Ovary (tissue), 9 donors: Measurements from ENCODE around the gene LRRTM3. TPM values are rescaled to one million over a fixed set of nuclear protein-coding genes. Genes with fewer than 3 reads are reported as not detected.

Experiments
- DNase-seq, 5 donors: peaks; one replicate each; pipeline ENCODE4 v3.0.0-alpha.2; 2019 to 2020
- H3K27ac ChIP-seq, 2 donors: fragments of 200-600 bp; one replicate each; pipeline versions ENCODE4 v1.5.1 to v1.8.0; 2019 to 2022
- H3K27me3 ChIP-seq: fragments of 200-600 bp; one replicate; pipeline ENCODE4 v1.8.0; 2022
- H3K36me3 ChIP-seq: fragments of 200-600 bp; sonication (generic); one replicate; pipeline ENCODE4 v1.5.1; 2019
- H3K4me1 ChIP-seq: one replicate; pipeline ENCODE4 v1.8.1; 2013; ENCODE audit warnings: mild to moderate bottlenecking, moderate library complexity; ENCODE audit not compliant: insufficient read depth
- H3K4me3 ChIP-seq: fragments of 200-600 bp; sonication (generic); one replicate; pipeline ENCODE4 v1.5.1; 2017
- H3K9me3 ChIP-seq, 2 donors: fragments of 200-600 bp in 1 of 2; sonication (generic) in 1 of 2; one replicate each; pipeline versions ENCODE4 v1.5.1 to v1.8.1; 2013 to 2019; ENCODE audit warnings: mild to moderate bottlenecking in 1 of 2, moderate library complexity in 1 of 2
- CTCF ChIP-seq, 3 donors: fragments of 450-650 bp in 2 of 3; fragments of 200-600 bp in 1 of 3; IDR thresholded peaks; one replicate each; pipeline versions ENCODE4 v1.5.1 to v1.8.0; 2016 to 2022; ENCODE audit warnings: antibody characterized with exemption in 3 of 3, mild to moderate bottlenecking in 1 of 3
- EP300 ChIP-seq: sonication (generic); formaldehyde crosslinking; IDR thresholded peaks from one replicate; pipeline ENCODE4 v1.6.1; 2017; ENCODE audit warnings: antibody characterized with exemption
- POLR2A ChIP-seq: fragments of 450-650 bp; IDR thresholded peaks from one replicate; pipeline ENCODE4 v1.6.1; 2017; ENCODE audit warnings: antibody characterized with exemption, mild to moderate bottlenecking, moderate library complexity
- WGBS, 3 donors: extraction: QIAGEN DNeasy Blood & Tissue Kit in 1 of 3; methylation state at CpG; one replicate each; pipeline versions ENCODE4 v1.1.5 to v1.1.7; 2013 to 2017; 5-methylcytosine and 5-hydroxymethylcytosine counted together
- intact Hi-C, 4 donors: fragments of 100-400 bp; cut with DNase I; formaldehyde crosslinking; loops; one replicate each; pipeline versions ENCODE4 v1.11.0 to v1.15.1; 2022 to 2023
- polyA plus RNA-seq, 2 donors: library from polyadenylated mRNA; stranded (reverse); fragments of 200-250 nt in 1 of 2; fragments of 350-450 nt in 1 of 2; fragmentation: Illumina TruSeq in 1 of 2; extraction: RNeasy Lipid Tissue Mini Kit (QIAGEN cat#74804) in 1 of 2; gene quantifications; one replicate each; pipeline ENCODE4 v1.2.3, GENCODE V29; 2013 to 2014
- total RNA-seq, 7 donors: library from RNA; depleted of rRNA in 2 of 7; stranded (reverse); fragments of >200 nt in 2 of 7; fragmentation: NEBNext Ultra II Directional in 3 of 7; extraction: Animal tissue kit (Norgen Biotek cat#: 25700) in 3 of 7; gene quantifications; one replicate each; pipeline versions ENCODE4 v1.1.0 to v1.2.4, GENCODE V29; 2016 to 2023
- donor health status: DM: no; HTN: no; CAD: no; lungs with moderate emphysema.
- donor health status: DM: no; HTN: no; CAD: no.
- donor health status: Bipolar disorder and iron deficiency.
- donor health status: DM: yes; HTN: yes; CAD: no.
- donor health status: DM: no; HTN: no; CAD: no.
- donor health status: DM: yes; HTN: yes; CAD: no.

The LRRTM3 gene
- total and polyA plus RNA-seq, 9 donors = 0.33 to 5.9 (median 1.4) TPM

GRCh38 chr10:67088036-67088435 lies 162.2 kb downstream of the LRRTM3 start:
- 42 to 52% (median 45%) methylated on average over 1 of the region's 1 CpG for WGBS, 3 donors
- H3K9me3 ChIP-seq = no peaks in the 10 kb centered on the region
- H3K36me3 ChIP-seq = no peaks in the 10 kb centered on the region
- TF ChIP-seq CTCF (IDR thresholded peaks at IDR 0.05) (no peak), EP300 (no peak), POLR2A (no peak)
- H3K27ac ChIP-seq = no peak overlapping the region
- intact Hi-C loops = no loop called here
- H3K4me3 ChIP-seq = no peak overlapping the region
- no peaks in the 10 kb centered on the region for H3K27me3 ChIP-seq
- DNase-seq = no peak
- H3K4me1 ChIP-seq = peaks cover 4% of the 10 kb centered on the region

GRCh38 chr10:67095531-67095930 lies 169.7 kb downstream of the LRRTM3 start:
- H3K27ac ChIP-seq = no peak overlapping the region
- no peak for DNase-seq
- TF ChIP-seq POLR2A = no peak
- no peak for TF ChIP-seq EP300
- TF ChIP-seq CTCF (IDR thresholded peaks at IDR 0.05) = no peak
- WGBS, 3 donors = 48 to 69% (median 48%) methylated on average over 2 of the region's 2 CpGs
- intact Hi-C loops = no loop called here
- no peaks in the 10 kb centered on the region for H3K27me3 ChIP-seq
- H3K4me3 ChIP-seq = no peak overlapping the region
- no peaks in the 10 kb centered on the region for H3K36me3 ChIP-seq
- no peaks in the 10 kb centered on the region for H3K9me3 ChIP-seq
- peaks cover 3% of the 10 kb centered on the region for H3K4me1 ChIP-seq

- no peak for DNase-seq
- Histone ChIP-seq H3K4me3 (no peak overlapping the region), H3K9me3 (no peaks in the 10 kb centered on the region), H3K36me3 (no peaks in the 10 kb centered on the region), H3K4me1 (peaks cover 3% of the 10 kb centered on the region), H3K27me3 (no peaks in the 10 kb centered on the region), H3K27ac (no peak overlapping the region)
- TF ChIP-seq CTCF (IDR thresholded peaks at IDR 0.05) (no peak), POLR2A (no peak), EP300 (no peak)
- intact Hi-C loops = no loop called here
- 13 to 20% (median 20%) methylated on average over 2 of the region's 2 CpGs for WGBS, 3 donors
Measured at GRCh38 chr10:67098461-67098860, 172.6 kb downstream of the LRRTM3 start.

GRCh38 chr10:67100951-67101350 lies 175.1 kb downstream of the LRRTM3 start:
- intact Hi-C loops = no loop called here
- 13 to 29% (median 19%) methylated on average over 3 of the region's 3 CpGs for WGBS, 3 donors
- H3K9me3 ChIP-seq = no peaks in the 10 kb centered on the region

More at GRCh38 chr10:67100951-67101350, 175.1 kb downstream of the LRRTM3 start:
- no peak overlapping the region for H3K4me3 ChIP-seq
- H3K27me3 ChIP-seq = no peaks in the 10 kb centered on the region
- H3K27ac ChIP-seq = no peak overlapping the region
- H3K36me3 ChIP-seq = no peaks in the 10 kb centered on the region
- H3K4me1 ChIP-seq = peaks cover 3% of the 10 kb centered on the region
- DNase-seq = no peak
- TF ChIP-seq CTCF (IDR thresholded peaks at IDR 0.05) (no peak), EP300 (no peak), POLR2A (no peak)
